Activated CD4-positive, alpha-beta memory T cell treated with anti-CD3 and anti-CD28 coated beads, Interleukin-2, amount 10 ng/mL, durations not matched to agents 7 days and 5 days (primary cell): ENCODE results near the gene PDCD11. TPM values are rescaled to one million over a fixed set of nuclear protein-coding genes. Genes with fewer than 3 reads are reported as not detected.
"Not testable (repeated sequence)": the region's sequence is repeated elsewhere in the genome, so short reads cannot be mapped to it uniquely, and the experiment has no call there.

ENCODE experiments used
- CTCF ChIA-PET: fragments of 350-600 bp; sonication (Branson Sonifier 250); formaldehyde crosslinking; loops from one replicate; lab custom pipeline; 2021; ENCODE audit warnings: antibody characterized with exemption, inconsistent platforms; lab: Charles Lee
- POLR2A ChIA-PET: fragments of 350-600 bp; sonication (Branson Sonifier 250); formaldehyde crosslinking; loops from one replicate; lab custom pipeline; 2021; ENCODE audit warnings: antibody characterized with exemption; lab: Charles Lee
- DNase-seq: peaks from one replicate; pipeline ENCODE4 v3.0.0-alpha.2; 2020
- H3K27ac Mint-ChIP-seq: one replicate; pipeline ENCODE4 v1.8.0; 2021; ENCODE audit warnings: mild to moderate bottlenecking, mixed read lengths
- H3K27me3 Mint-ChIP-seq: one replicate; pipeline ENCODE4 v1.8.0; 2021; ENCODE audit warnings: mixed read lengths
- H3K36me3 Mint-ChIP-seq: one replicate; pipeline ENCODE4 v1.8.0; 2021; ENCODE audit warnings: low read depth, mixed read lengths
- H3K4me1 Mint-ChIP-seq: one replicate; pipeline ENCODE4 v1.8.0; 2021; ENCODE audit warnings: mixed read lengths
- H3K4me3 Mint-ChIP-seq: one replicate; pipeline ENCODE4 v1.8.0; 2021; ENCODE audit warnings: mild to moderate bottlenecking, mixed read lengths
- H3K9me3 Mint-ChIP-seq: one replicate; pipeline ENCODE4 v1.8.0; 2021; ENCODE audit warnings: mixed read lengths
- total RNA-seq, 2 experiments: library from RNA; stranded (reverse); gene quantifications; one replicate each; pipeline ENCODE4 v1.2.3, GENCODE V29; 2021

The PDCD11 gene
- total RNA-seq, 2 experiments from 2014 or later, result 38.9 to 39.6 TPM

DNA sequence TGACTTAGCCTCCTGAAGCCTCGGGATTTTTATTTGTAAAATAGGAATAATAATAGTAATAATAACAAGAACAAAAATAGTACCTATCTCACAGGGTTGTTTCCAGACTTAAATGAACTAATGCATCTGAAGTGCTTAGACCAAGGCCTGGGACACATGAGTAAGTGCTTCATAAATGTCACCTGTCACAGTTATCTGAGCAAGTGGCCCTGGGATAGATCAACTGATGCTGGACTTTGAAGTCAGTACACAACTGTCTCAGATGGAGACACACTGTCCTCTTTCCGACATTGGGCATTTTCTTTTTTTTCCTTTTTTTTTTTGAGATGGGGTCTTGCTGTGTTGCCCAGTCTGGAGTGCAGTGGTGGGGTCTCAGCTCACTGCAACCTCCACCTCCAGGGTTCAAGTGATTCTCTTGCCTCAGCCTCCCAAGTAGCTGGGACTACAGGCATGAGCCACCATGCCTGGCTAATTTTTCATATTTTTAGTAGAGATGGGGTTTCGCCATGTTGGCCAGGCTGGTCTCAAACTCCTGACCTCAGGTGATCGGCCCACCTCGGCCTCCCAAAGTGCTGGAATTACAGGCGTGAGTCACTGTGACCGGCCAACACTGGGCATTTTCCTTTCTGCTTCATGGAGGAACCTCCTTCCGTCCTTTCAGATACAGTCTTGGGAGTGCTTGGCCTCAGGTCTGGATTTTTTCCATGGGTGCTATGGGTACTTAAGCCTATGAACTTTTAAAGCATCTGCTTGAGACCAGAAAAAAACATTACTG, 90.4 kb downstream of the PDCD11 start:
- Mint-ChIP-seq H3K4me1 (peaks cover 20% of the 10 kb centered on the region), H3K27me3 (peaks cover 16% of the 10 kb centered on the region)
- H3K36me3 Mint-ChIP-seq, H3K27ac Mint-ChIP-seq, H3K4me3 Mint-ChIP-seq, H3K9me3 Mint-ChIP-seq, DNase-seq: not testable (repeated sequence)
- CTCF ChIA-PET, result interaction anchor here (1.0 to 12.3 kb wide), 12 partner anchors 10 to 133 kb away, joined by 3 to 228 read pairs (median 4); partner anchors contain the start of gene CALHM2
- POLR2A ChIA-PET, result interaction anchor here (2.4 kb wide), 1 partner anchor 34 kb away, joined by 7 read pairs; the partner anchor contains the start of gene CALHM2

DNA sequence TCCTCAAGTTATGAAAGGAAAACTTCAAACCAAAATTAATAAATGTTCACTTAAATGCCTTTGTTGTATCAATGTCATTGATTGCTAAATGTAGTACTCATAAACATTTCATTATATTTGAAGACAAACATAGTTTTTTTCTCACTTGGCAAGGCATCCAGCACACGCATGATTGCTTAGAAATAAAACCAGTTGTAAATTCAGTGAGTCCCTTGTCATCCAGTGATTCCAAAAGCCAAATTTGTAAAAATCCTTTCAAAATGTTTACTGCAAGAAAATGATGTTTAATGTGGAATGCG, 90.9 kb downstream of the PDCD11 start:
- no peak for DNase-seq
- POLR2A ChIA-PET, result interaction anchor here (2.4 kb wide), 1 partner anchor 35 kb away, joined by 7 read pairs; the partner anchor contains the start of gene CALHM2
- Mint-ChIP-seq H3K27me3 (peaks cover 22% of the 10 kb centered on the region), H3K9me3 (no peaks in the 10 kb centered on the region), H3K4me3 (no peak overlapping the region), H3K4me1 (peaks cover 15% of the 10 kb centered on the region), H3K27ac (no peak overlapping the region), H3K36me3 (no peaks in the 10 kb centered on the region)
- CTCF ChIA-PET, result interaction anchor here (12.3 kb wide), 1 partner anchor 72 kb away, joined by 228 read pairs; no protein-coding TSS in a partner anchor

DNA sequence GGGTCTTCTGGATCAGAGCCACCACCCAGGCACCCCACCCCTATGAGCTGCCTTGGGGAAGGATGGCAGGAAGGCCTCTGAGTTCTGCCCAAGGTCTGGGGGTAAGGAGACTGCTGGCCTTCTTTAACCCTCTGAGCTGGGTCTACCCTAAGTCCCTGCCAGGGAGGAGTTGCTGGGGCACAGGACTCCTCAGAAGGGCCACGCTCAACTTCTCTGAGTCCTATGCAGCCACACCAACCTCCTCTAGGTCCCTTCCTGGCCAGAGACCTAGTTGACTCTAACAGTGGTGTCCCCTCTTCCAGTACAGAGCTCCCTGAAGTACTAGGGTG, 94.5 kb downstream of the PDCD11 start:
- ChIA-PET CTCF (interaction anchor here (0.9 to 12.3 kb wide), 4 partner anchors 10 to 76 kb away, joined by 3 to 228 read pairs (median 4); no protein-coding TSS in a partner anchor), POLR2A (interaction anchor here (0.6 to 1.1 kb wide), 3 partner anchors 16 to 64 kb away, joined by 3 read pairs; no protein-coding TSS in a partner anchor)
- Mint-ChIP-seq H3K4me3 (no peak overlapping the region), H3K36me3 (no peaks in the 10 kb centered on the region), H3K9me3 (no peaks in the 10 kb centered on the region), H3K27me3 (peaks cover 47% of the 10 kb centered on the region), H3K4me1 (peaks cover 22% of the 10 kb centered on the region), H3K27ac (no peak overlapping the region)
- DNase-seq, result no peak

DNA sequence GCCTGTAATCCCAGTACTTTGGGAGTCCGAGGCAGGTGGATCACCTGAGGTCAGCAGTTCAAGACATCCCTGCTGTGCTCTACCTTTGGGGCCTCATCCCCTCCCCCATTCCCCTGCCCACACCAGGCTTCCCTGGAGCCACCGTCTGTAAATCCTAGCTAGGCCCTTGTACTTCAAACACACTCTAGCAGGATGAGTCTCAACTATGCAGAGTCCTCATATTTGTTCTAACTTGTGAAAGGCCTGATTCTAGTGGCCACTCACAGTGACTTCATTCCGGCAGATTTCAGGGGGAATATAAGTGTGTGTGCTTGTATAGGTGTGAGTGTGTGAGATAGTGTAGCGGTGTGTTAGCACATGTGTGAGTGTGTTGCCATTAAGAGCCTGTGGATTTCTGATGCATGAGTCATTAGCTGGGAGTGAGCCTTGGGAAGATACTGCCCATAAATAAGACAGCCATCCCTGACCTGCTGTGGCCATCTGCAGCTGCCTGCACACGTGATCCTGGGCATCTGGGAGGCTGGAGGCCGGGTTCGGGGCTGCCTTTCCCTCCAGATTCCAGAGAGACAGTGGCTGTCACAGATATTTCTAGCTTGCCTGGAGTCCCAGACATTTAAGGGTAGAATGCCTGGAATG, 95.4 kb downstream of the PDCD11 start:
- H3K27ac Mint-ChIP-seq, result no peak overlapping the region

DNA sequence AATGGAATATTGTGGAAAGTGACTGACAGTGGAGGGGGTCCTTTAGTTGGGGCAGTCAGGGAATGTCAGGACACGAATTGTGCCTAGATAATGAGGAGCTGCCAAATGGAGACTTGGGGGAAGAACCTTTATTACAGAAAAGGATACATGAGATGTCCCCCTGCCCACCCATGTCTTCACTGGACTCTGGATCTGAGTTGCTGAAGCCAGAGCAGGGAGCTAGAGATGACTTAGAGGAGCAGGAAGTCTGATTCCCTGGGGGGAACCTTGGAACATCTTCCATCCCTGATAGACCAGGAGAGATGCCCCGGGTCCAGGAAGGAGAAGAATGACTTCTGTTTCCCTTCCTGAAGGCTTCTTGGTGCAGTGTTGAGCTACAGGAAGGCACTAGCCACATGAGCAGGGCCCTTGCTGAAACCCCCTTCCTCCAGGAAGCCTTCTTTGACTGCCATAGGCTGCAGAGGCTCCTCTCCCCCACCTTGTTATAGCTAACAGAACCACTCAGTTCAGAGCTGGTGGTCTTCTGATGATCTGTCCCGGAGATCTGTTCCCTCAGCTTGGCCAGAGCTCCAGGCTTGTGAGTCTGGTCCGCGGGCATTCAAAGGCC, 96.3 kb downstream of the PDCD11 start:
- no peaks in the 10 kb centered on the region for H3K9me3 Mint-ChIP-seq
- ChIA-PET POLR2A (interaction anchor here (0.5 to 2.8 kb wide), 4 partner anchors 12 to 59 kb away, joined by 3 to 13 read pairs (median 4); no protein-coding TSS in a partner anchor), CTCF (interaction anchor here (0.7 to 12.3 kb wide), 5 partner anchors 10 to 575 kb away, joined by 3 to 228 read pairs (median 6); partner anchors contain the start of gene CNNM2)
- no peaks in the 10 kb centered on the region for H3K36me3 Mint-ChIP-seq
- no peak overlapping the region for H3K27ac Mint-ChIP-seq
- peaks cover 61% of the 10 kb centered on the region for H3K27me3 Mint-ChIP-seq
- DNase-seq, result no peak
- H3K4me1 Mint-ChIP-seq, result peaks cover 22% of the 10 kb centered on the region
- H3K4me3 Mint-ChIP-seq, result peak overlapping the region; percentile 72

More for the DNA sequence above, 95.4 kb downstream of the PDCD11 start:
- H3K27me3 Mint-ChIP-seq, result peaks cover 52% of the 10 kb centered on the region
- POLR2A ChIA-PET, result interaction anchor here (0.6 to 2.8 kb wide), 6 partner anchors 12 to 107 kb away, joined by 3 to 13 read pairs (median 3); no protein-coding TSS in a partner anchor
- H3K4me3 Mint-ChIP-seq, result no peak overlapping the region
- no peaks in the 10 kb centered on the region for H3K36me3 Mint-ChIP-seq
- no peaks in the 10 kb centered on the region for H3K9me3 Mint-ChIP-seq
- H3K4me1 Mint-ChIP-seq, result peaks cover 22% of the 10 kb centered on the region
- DNase-seq, result no peak
- CTCF ChIA-PET, result interaction anchor here (1.7 to 12.3 kb wide), 3 partner anchors 9 to 77 kb away, joined by 4 to 228 read pairs (median 6); no protein-coding TSS in a partner anchor

DNA sequence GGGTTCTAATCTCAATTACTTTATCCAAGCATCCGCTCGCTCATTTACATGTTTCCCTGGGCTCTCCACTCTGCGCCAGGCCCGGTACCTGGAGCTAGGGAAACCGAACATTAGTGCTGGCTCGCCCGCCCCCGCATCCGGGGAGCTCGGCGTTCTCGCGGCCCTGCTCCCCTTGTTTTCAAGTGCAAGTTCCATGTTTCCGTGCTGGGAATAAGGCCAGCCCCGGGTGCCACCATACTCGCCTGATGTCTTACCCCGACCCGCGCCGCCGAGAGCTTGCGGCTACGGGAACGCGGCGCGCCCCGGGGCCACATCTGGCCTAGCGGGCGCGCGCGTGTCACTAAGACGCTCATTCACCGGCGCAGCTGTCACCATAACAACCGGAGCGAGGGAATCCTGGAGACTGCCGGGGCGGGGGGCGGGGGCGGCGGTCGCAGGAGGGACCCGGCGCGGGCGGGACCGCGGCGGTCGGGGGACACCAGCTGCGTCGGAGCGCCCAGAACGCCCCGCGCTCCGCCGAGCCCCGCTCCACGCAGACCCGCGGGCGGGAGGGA, 97.0 kb downstream of the PDCD11 start, which contains the start of gene NEURL1:
TSS of gene NEURL1 (plus strand) at position 344 of the 554 bp plus-strand sequence. CDS start 683 bp downstream, outside the sequence.
- peak within 1 kb of the TSS; percentile 72 for H3K4me3 Mint-ChIP-seq
- H3K27ac Mint-ChIP-seq, result no peak within 1 kb of the TSS
- ChIA-PET POLR2A (interaction anchor here (1.4 to 2.8 kb wide), 2 partner anchors 11 to 42 kb away, joined by 3 to 13 read pairs; no protein-coding TSS in a partner anchor), CTCF (interaction anchor here (0.7 to 12.3 kb wide), 5 partner anchors 10 to 576 kb away, joined by 3 to 228 read pairs (median 6); partner anchors contain the start of gene CNNM2)
- no peaks in the 10 kb centered on the region for H3K36me3 Mint-ChIP-seq
- H3K27me3 Mint-ChIP-seq, result peaks cover 61% of the 10 kb centered on the region
- H3K4me1 Mint-ChIP-seq, result peaks cover 22% of the 10 kb centered on the region
- DNase-seq, result peak; percentile 33
- H3K9me3 Mint-ChIP-seq, result no peaks in the 10 kb centered on the region

DNA sequence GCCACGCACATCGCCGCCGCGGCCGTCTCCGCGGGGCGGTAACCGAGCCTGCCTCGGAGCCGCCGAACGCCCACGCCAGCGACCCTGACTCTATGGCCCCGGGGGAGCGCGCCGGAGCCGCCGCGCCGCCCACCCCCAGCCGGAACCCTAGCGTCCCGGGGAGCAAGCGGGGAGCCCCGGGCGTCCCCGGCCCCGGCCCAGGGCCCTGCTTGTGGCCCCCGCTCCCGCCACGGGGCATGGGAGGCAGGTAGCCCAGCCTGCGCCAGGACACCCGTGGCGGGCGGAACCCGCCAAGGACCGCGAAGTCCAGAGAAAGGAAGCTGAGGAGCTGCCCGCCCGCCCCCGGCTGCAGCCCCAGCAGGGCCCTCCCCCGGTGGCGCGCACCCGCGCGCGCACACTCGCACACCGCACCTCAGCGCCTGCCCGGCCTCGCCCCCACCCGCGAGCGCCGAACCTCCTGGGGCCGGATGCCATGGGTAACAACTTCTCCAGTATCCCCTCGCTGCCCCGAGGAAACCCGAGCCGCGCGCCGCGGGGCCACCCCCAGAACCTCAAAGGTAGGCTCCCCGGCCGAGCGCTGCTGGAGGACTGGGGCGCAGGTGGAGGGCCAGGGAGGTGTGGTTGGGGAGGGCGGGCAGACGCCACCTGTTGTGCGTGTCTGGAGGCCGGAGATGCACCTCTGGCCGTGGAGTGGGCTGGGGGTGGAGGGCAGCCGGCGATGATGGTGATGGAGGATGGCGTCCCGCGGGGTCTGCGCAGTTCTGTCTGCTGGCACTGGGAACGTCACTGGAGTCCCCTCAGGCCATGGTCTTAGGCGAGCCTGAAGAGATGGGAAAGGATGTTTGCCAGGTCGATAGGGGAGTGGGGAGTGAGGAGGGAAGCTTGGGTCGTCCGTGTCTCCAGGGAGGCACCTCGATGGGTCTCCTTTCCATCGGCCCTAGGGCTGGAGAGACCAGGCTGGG, 97.8 kb downstream of the PDCD11 start:
- ChIA-PET CTCF (interaction anchor here (1.0 to 12.3 kb wide), 4 partner anchors 11 to 576 kb away, joined by 3 to 228 read pairs (median 6); partner anchors contain the start of gene CNNM2), POLR2A (interaction anchor here (1.4 to 2.8 kb wide), 2 partner anchors 10 to 43 kb away, joined by 3 to 13 read pairs; no protein-coding TSS in a partner anchor)
- Mint-ChIP-seq H3K27me3 (peaks cover 68% of the 10 kb centered on the region), H3K9me3 (no peaks in the 10 kb centered on the region), H3K4me3 (peak overlapping the region; percentile 57), H3K27ac (no peak overlapping the region), H3K4me1 (peaks cover 22% of the 10 kb centered on the region), H3K36me3 (peaks cover 2% of the 10 kb centered on the region)
- peak; percentile 54 for DNase-seq

DNA sequence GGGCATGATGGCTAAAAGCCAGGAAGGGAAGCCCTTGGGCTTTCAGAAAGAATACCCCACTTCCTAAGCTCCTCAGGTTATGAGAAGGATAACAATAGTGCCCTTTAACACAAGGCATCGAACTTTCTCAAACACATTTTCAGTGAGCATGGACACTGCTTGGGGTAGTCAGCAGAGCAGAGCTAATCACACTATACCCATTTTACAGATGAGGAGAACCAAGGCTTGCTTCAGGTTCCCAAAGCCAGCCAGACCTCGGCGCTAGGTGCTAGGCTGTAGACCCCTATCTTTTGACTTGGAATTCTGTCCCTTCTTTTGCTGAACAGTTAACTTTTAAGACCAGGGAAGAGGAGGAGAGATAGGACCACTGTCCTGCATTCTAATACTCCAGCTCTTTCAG, 98.9 kb downstream of the PDCD11 start:
- Mint-ChIP-seq H3K4me3 (peak overlapping the region; percentile 57), H3K27ac (no peak overlapping the region), H3K4me1 (peaks cover 21% of the 10 kb centered on the region), H3K36me3 (peaks cover 2% of the 10 kb centered on the region), H3K9me3 (no peaks in the 10 kb centered on the region), H3K27me3 (peaks cover 73% of the 10 kb centered on the region)
- DNase-seq, result no peak
- ChIA-PET POLR2A (interaction anchor here (1.3 kb wide), 1 partner anchor 89 kb away, joined by 3 read pairs; no protein-coding TSS in a partner anchor), CTCF (interaction anchor here (0.6 to 0.7 kb wide), 2 partner anchors 9 to 153 kb away, joined by 3 read pairs; no protein-coding TSS in a partner anchor)

Other genes starting within 250 kb of the PDCD11 start
- 10 to 100 TPM; 71.8 to 74.0 TPM for gene NT5C2, start 203.4 kb upstream of the PDCD11 start, total RNA-seq
- gene RPEL1, start 150.7 kb upstream of the PDCD11 start, total RNA-seq, result under 1 TPM in 1 of 2 experiments, not detected in 1; 0.13 TPM
- gene INA, start 119.5 kb upstream of the PDCD11 start, total RNA-seq, result under 1 TPM; 0.08 to 0.13 TPM
- gene PCGF6, start 45.5 kb upstream of the PDCD11 start, total RNA-seq, result 10 to 100 TPM; 13.9 to 15.1 TPM
- gene TAF5, start 28.6 kb upstream of the PDCD11 start, total RNA-seq, result 10 to 100 TPM; 13.1 to 13.2 TPM
- 100 to 1,000 TPM; 299 to 315 TPM for gene ATP5MK, start 151 bp upstream of the PDCD11 start, total RNA-seq
- 100 to 1,000 TPM; 135 to 138 TPM for gene CALHM2, start 55.7 kb downstream of the PDCD11 start, total RNA-seq
- gene CALHM1, start 62.3 kb downstream of the PDCD11 start, total RNA-seq, result under 1 TPM; 0.58 to 0.73 TPM
- under 1 TPM; 0.48 to 0.53 TPM for gene CALHM3, start 82.6 kb downstream of the PDCD11 start, total RNA-seq
- gene NEURL1, start 97.1 kb downstream of the PDCD11 start, total RNA-seq, result 1 to 10 TPM in 1 of 2 experiments, under 1 TPM in 1; 0.98 to 1.1 TPM